Cerebellar nuclear complex (tissue), 1 donor: Measurements from ENCODE around the gene SRSF5.
"Not testable (repeated sequence)": the region's sequence is repeated elsewhere in the genome, so short reads cannot be mapped to it uniquely, and the experiment has no call there.

Experiments
- DNase-seq, 2 experiments: peaks; one replicate each; lab custom pipeline; 2025; lab: John Stamatoyannopoulos, UW

SRSF5 gene

GRCh38 chr14:69766984-69767368, at the start of gene SRSF5:
Gene SRSF5, plus strand, starts transcription at chr14:69767142. Its CDS starts 1,015 bp downstream, at chr14:69768157.
- peak; percentile 82 to 85 for DNase-seq

DNA sequence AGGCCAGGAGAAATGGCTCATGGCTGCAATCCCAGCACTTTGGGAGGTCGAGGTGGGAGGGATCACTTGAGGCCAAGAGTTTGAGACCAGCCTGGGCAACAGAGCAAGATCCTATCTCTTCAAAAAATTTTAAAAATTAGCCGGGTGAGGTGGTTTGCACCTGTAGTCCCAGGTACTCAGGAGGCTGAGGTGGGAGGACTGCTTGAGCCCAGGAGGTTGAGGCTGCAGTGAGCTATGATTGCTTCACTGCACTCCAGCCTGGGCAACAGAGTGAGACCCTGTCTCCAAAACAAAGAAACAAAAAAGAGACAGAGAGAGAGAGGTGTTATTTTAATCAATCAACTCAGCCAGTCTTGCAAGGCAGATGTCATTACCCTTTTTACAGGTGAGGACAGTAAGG, 48.3 kb upstream of the SRSF5 start:
- not testable (repeated sequence) for DNase-seq

- no peak for DNase-seq
These were observed 47.4 kb upstream of the SRSF5 start for GRCh38 chr14:69719501-69719951.

- DNase-seq: peak in 1 of 2 experiments; percentile 17
These were observed 46.0 kb upstream of the SRSF5 start for GRCh38 chr14:69720912-69721311.

GRCh38 chr14:69726761-69727511, 40.0 kb upstream of the SRSF5 start:
- peak in 1 of 2 experiments; percentile 53 for DNase-seq

GRCh38 chr14:69727860-69728259, 39.1 kb upstream of the SRSF5 start:
- no peak for DNase-seq

- DNase-seq: not testable (repeated sequence)
These were observed 34.9 kb upstream of the SRSF5 start for GRCh38 chr14:69731919-69732598.

- not testable (repeated sequence) for DNase-seq
These were observed 30.5 kb upstream of the SRSF5 start for GRCh38 chr14:69736405-69736804.

DNA sequence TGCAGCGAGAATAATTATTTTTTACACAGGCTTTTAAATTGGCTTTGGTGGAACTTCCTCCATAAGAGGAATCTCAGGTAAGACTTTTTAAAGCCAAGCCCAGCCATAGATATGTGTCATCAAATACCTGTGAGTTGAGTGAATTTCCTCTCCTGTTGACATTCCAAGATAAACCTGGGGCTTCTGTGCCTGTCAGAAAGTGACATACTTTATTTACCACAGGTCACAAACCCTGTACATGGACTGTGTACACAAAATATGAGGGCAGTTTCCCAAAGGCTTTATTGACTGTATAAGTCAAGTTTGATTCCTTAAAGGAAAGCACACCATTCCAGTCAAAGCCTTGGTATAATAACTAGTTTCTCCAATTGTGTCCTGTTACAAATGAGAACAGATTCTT, 25.9 kb upstream of the SRSF5 start:
- no peak for DNase-seq

DNA sequence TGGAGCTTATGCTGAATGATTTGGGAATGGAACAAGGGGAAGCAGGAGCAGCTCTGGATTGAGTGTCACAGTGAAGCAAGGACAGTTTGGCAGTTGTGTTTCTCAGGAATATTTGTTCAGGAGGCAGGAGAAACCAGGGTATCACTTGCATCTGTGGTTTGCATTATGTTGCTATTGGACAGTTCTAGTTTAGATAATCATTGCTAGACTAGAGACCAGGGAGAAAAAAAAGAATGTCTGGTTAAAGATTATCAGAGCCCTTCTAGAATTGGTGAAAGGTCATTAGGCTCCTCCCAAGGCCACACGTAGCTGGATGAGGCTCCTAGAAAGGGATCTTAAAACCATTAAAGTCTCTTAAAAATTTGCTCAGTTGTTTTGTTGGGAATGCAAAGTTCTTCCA, 17.0 kb upstream of the SRSF5 start:
- DNase-seq: no peak

DNA sequence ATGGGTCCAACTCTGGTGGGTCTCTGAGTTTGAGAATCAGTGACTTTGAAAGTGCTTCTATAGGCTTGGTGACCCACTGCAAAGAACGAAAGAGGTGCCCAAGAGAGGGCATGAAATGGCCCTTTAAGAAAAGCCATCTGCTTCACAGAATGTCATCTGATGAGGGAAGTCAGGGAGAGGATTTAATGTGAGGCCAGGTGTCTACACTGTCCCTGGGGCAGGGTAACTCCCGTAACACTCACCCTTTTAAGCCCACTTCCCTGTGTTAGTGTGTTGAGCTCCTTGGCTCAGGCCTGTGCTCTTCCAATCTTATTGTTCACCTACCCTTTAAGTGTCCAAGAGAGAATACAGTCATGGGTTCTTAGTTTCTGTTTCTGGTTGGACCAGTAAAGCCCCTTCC, 16.4 kb upstream of the SRSF5 start:
- no peak for DNase-seq

- no peak for DNase-seq
These were observed 14.2 kb upstream of the SRSF5 start for GRCh38 chr14:69752773-69753172.

GRCh38 chr14:69753860-69754259, 13.1 kb upstream of the SRSF5 start:
- DNase-seq: no peak

DNA sequence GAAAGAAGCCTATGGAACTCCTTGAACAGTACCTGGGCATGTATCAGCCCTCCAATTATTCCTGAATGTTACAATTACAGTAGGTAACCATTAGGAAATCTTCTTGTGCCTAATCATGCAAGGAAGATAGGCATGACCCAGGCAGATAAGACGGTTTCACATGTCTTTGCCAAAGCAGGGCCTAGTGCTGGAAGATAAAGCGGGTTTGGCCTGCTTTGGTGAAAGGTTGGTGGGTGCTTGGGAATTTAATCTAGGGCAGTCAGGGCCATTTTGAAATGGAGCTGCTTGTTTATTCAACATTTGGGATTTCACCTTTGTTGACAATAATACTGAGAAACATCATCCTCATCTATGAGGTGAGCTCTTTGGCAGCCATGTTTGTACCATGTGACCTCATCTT, 12.5 kb upstream of the SRSF5 start:
- no peak for DNase-seq

- DNase-seq: no peak
These were observed 11.6 kb upstream of the SRSF5 start for GRCh38 chr14:69755296-69755695.

GRCh38 chr14:69755784-69756183, 11.2 kb upstream of the SRSF5 start:
- DNase-seq: no peak

GRCh38 chr14:69756298-69756697, 10.6 kb upstream of the SRSF5 start:
- no peak for DNase-seq

GRCh38 chr14:69760810-69761209, 6.1 kb upstream of the SRSF5 start:
- DNase-seq: no peak

GRCh38 chr14:69763761-69764510, 3.0 kb upstream of the SRSF5 start:
- DNase-seq: no peak

DNA sequence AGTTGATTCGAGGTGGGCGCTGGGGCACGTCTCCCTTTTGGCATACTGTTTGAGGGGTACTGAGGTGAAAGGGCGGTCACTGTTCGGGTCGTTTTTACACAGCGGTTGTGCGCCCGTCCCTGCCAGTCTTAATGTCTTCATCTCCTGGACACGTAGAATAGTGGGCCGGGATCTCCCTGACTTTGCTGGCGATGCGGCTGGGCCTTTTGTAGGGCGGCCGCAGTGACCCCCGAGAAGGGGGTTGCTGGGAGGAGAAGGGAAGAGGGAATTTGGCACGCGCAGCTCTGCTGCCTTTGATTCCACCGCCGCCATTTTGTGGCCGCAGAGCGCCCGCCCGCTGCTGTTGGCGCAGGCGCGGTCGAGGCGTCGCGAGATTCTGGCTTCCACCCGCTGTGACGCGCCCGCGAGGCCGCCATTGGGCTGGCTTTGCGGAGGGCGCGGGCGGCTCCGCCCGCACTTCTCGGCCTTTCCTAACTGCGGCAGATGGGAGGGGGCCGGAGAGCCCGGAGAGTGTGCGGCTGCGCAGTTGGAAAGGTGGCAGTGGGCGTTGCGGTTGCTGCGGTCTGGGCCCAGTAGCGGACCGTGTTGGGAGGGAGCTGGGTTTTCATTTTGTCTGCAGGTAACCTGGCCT, 542 bp downstream of the SRSF5 start:
- peak in 1 of 2 experiments; percentile 65 for DNase-seq

- no peak for DNase-seq
These were observed 1.9 kb downstream of the SRSF5 start for GRCh38 chr14:69768873-69769272.

GRCh38 chr14:69769623-69770022, 2.7 kb downstream of the SRSF5 start:
- no peak for DNase-seq
